ENCODE measurements around the gene LRRC56.
"Not testable (repeated sequence)": the region's sequence is repeated elsewhere in the genome, so short reads cannot be mapped to it uniquely, and the experiment has no call there.

Gene LRRC56

DNA sequence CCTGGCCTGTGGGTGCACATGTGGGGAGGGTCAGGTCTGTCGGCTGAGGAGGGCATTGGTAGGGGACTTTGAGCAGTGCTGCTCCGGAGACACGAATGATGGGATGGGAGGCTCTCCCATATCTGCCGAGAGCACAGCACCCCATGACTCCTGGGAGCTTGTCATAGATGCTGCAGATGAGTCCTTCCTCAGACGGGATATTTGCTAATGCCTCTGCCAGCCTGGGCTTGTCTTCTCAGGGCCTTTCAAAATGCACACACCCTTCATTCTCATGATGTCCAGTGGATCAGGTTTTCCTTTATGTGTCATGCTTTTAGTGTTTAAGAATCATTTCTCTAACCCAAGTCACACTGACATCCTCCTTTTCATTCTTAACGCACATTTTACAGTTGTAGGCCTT lies 22.2 kb upstream of the LRRC56 start:
- no peak overlapping the region for H3K4me3 ChIP-seq (ENCODE audit: low read depth, low read length)
- DNase-seq (ENCODE audit: low read depth): no peak
- TF ChIP-seq, protein P1, sequence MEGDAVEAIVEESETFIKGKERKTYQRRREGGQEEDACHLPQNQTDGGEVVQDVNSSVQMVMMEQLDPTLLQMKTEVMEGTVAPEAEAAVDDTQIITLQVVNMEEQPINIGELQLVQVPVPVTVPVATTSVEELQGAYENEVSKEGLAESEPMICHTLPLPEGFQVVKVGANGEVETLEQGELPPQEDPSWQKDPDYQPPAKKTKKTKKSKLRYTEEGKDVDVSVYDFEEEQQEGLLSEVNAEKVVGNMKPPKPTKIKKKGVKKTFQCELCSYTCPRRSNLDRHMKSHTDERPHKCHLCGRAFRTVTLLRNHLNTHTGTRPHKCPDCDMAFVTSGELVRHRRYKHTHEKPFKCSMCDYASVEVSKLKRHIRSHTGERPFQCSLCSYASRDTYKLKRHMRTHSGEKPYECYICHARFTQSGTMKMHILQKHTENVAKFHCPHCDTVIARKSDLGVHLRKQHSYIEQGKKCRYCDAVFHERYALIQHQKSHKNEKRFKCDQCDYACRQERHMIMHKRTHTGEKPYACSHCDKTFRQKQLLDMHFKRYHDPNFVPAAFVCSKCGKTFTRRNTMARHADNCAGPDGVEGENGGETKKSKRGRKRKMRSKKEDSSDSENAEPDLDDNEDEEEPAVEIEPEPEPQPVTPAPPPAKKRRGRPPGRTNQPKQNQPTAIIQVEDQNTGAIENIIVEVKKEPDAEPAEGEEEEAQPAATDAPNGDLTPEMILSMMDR (conservative IDR thresholded peaks at IDR 0.05; ENCODE audit: low read depth, low read length): no peak

DNA sequence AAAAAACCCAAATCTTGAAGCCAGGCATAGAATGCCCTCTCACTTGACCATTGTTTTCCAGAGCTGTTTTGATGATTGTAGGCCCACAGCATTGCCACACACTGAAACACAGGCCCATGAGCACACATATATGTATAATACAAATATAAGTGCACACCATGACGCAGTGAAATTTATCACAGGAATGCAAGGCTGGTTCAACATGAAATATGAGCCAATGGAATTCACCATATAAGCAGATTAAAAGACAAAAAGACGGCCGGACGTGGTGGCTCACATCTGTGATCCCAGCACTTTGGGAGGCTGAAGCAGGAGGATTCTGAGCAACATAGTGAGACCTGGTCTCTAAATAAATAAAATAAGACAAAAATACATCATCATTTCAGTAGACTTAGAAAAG lies 20.9 kb upstream of the LRRC56 start:
- DNase-seq (ENCODE audit: low read depth): no peak
- TF ChIP-seq, protein P1 (conservative IDR thresholded peaks at IDR 0.05; ENCODE audit: low read depth, low read length): no peak
- H3K4me3 ChIP-seq (ENCODE audit: low read depth, low read length): no peak overlapping the region

DNA sequence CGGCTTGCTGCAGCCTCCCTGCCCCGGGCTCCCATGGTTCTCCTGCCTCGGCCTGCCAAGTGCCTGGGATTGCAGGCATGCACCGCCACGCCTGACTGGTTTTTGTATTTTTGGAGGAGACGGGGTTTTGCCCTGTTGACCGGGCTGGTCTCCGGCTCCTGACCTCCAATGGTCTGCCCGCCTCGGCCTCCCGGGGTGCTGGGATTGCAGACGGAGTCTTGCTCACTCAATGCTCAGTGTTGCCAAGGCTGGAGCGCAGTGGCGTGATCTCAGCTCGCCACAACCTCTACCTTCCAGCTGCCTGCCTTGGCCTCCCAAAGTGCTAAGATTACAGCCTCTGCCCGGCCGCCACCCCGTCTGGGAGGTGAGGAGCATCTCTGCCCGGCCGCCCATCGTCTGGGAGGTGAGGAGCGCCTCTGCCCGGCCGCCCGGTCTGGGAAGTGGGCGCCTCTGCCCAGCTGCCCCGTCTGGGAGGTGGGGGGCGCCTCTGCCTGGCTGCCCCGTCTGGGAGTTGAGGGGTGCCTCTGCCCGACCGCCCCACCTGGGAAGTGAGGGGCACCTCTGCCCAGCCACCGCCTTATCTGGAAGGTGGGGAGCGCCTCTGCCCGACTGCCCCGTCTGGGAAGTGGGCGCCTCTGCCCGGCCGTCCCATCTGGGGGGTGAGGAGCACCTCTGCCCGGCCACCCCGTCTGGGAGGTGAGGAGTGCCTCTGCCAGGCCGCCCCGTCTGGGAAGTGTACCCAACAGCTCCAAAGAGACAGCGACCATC lies 20.2 kb upstream of the LRRC56 start:
- H3K4me3 ChIP-seq (ENCODE audit: low read depth, low read length): not testable (repeated sequence)

DNA sequence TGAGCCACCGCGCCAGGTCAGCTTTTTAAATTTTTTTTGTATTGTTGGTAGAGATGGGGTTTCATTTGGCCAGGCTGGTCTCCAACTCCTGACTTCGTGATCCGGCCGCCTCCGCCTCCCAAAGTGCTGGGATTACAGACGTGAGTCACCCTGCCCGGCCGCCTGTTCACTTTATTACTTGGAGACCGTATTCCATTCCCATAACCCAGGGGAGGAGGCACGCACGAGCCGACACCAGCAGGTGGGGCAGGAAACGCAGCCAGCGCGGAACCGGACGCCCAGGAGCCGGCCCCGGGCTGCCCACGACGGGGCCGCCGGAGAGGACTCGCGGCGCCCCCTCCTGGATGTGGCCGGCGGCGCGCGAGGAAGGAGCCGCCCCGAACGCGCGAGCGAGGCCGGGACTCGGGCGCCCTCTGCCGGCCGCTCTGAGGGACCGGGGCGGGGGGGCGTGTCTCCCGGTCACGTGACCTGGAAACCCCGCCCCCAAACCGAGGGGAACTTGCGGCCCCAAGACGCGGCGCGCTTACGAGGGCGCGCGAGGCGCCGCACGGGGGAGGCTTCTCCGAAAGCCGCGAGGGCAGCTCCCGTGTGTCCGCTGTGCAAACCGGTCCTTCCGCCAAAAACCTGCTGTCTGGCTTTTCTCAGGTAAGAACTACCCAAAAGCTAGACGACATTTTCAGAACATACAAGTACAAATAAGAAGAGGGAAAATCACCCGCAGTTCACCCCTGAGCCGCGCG lies 18.7 kb upstream of the LRRC56 start:
- H3K4me3 ChIP-seq (ENCODE audit: low read depth, low read length): peak overlapping the region; percentile 38
- TF ChIP-seq, protein P1 (conservative IDR thresholded peaks at IDR 0.05; ENCODE audit: low read depth, low read length): peak; percentile 53
- peak; percentile 91 for DNase-seq (ENCODE audit: low read depth)

More for the DNA sequence above, 20.2 kb upstream of the LRRC56 start:
- not testable (repeated sequence) for DNase-seq (ENCODE audit: low read depth)

DNA sequence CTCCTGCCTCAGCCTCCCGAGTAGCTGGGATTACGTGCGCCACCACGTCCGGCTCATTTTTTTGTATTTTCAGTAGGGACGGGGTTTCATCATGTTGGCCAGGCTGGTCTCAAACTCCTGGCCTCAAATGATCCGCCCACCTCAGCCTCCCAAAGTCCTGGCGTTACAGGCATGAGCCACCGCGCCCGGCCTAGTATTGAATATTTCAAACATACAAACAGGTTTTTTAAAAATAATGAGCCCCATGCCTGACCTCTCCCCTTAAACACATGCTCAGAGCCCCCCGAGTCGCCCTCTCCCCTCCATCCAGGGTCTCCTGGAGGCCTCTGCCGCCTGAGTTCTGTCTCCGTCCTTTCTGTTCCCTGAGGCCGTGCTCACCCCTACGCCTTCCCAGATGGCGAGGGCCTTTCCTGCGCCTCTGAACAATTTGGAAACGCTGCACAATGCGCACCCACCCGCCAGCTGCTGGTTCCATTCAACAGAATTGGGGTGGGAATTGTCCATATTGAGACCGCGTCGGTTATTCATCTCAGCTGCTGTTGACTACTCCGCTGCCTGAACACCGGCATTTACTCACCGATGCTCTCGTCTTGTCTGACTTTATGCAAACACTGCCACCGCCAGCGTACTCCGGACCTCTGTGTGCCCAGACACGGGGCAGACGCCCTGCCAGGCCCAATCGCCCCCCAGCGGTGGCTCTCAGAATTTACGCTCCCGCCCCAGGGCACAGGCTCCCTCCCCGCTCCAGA lies 16.7 kb upstream of the LRRC56 start:
- DNase-seq (ENCODE audit: low read depth): no peak
- no peak overlapping the region for H3K4me3 ChIP-seq (ENCODE audit: low read depth, low read length)
- TF ChIP-seq, protein P1 (conservative IDR thresholded peaks at IDR 0.05; ENCODE audit: low read depth, low read length): peak; percentile 34

DNA sequence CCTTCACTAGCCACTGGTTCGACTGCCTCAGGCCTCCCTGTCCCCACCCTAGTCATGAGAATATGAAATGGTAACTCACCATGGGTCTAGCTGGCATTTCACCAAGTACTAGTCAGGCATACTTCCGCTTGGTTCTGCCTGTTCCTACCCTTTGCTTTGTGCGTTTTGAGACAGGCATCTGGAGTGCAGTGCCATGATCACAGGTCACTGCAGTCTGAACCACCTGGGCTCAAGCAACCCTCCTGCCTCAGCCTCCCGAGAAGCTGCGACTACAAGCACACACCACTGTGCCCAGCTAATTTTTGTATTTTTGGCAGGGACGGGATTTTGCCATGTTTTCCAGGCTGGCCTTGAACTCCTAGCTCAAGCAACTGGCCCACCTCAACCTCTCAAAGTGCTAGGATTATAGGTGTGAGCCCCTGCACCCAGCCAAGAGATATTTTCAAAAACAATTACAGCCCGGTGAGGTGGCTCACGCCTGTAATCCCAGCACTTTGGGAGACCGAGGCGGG lies 16.1 kb upstream of the LRRC56 start:
- no peak overlapping the region for H3K4me3 ChIP-seq (ENCODE audit: low read depth, low read length)
- TF ChIP-seq, protein P1 (conservative IDR thresholded peaks at IDR 0.05; ENCODE audit: low read depth, low read length): no peak
- no peak for DNase-seq (ENCODE audit: low read depth)

DNA sequence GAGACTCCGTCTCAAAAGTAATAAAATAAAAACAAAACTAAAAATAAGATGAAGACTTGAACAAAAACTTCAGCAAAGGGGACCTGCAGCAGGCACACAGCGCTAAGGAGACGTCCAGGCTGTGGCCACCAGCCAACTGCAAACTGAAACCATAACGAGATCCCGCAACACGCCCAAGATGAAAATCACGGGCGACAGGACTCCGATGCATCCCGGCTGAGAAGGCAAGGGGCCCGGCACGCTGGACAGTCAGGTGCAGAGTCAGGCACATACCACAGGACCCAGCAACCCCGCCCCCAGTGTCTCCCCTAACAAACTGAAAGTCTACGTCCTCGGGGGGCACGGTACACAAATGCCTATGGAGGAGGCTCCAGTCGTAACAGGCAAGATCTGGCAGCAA lies 11.1 kb upstream of the LRRC56 start:
- TF ChIP-seq, protein P1 (conservative IDR thresholded peaks at IDR 0.05; ENCODE audit: low read depth, low read length): no peak
- no peak overlapping the region for H3K4me3 ChIP-seq (ENCODE audit: low read depth, low read length)
- no peak for DNase-seq (ENCODE audit: low read depth)
